HK-2 (cell line): Measurements from ENCODE around the gene HAUS1.
"Not testable (repeated sequence)": the region's sequence is repeated elsewhere in the genome, so short reads cannot be mapped to it uniquely, and the experiment has no call there.

Source experiments
- DNase-seq: peaks from one replicate; pipeline ENCODE4 v3.0.0-alpha.2; 2018; ENCODE audit not compliant: unreplicated experiment

Gene HAUS1

DNA sequence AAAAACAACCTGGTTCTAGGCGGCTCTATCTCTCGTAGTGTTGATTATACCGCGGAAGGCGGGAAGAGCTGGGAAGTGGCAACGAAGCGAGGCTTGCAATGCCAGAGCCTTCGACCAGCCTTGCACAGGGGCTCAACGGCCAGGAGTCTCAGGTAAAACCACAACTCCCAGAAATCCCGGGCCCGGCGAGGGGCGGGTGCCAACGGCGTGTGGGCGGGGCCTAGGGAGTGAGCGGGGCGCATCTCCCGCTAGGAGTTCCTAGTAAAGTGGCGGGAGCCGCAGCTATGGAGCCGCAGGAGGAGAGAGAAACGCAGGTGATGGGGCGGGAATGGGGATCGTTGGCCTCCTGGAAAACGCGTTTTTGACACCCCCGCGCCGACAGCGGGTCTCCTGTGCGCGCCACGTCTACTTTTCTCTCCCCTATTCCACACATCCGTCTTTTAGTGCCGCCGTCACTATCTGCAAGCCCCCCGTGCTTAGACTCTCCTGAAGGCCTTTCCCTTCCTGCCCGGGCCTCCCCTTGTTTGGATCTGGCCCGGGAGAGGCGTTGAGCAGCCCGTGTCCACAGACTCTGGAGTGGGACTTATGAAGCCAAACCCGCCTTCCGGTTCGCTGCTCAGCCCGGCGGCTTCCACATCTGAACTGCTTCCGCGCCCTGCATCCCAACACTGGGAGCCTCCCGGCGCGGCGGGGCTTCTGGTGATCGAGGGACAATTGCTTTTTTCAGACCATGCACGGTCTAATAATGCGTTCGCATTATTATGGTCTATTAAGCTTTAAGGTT lies at the start of gene HAUS1:
Gene HAUS1 (plus strand): TSS at position 258 of the 784 bp plus-strand sequence. CDS start 27 bp downstream, at position 285.
- DNase-seq, result peak; percentile 89

DNA sequence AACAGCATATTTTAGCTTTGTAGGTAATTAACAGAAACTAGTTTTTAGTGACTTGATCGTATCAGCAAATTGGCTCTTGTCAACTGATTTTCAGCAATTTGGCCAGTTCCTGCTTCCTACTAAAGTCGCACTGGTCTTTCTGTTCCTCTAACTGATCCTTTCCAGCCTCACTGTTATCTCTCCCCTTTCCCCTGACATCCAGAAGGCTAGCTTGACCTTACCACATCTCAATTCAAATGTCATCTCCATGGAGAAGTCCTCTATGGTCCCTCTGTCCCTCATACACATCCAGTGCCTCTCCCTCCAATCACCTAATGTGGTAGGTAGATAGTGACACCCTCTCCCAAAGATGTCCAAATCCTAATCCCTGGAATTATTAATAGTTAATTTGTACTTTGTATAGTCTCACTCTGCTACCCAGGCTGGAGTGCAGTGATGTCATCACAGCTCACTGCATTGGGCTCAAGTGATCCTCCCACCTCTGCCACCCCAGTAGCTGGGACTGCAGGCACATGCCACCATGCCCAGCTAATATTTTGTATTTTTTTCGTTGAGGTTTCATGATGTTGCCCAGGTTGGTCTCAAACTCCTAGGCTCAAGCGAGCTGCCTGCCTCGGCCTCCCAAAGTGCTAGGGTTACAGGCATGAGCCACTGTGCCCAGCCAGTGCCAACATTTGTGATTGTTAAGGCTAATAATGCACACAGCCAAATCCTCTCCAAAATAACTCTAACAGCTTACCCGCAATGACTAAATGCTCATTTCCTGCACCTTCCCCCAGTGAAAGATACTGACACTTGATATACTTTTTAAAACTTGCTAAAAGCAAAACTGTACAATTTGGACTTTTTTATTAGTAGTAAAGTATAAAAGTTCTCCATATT lies 49.0 kb upstream of the HAUS1 start:
- no peak for DNase-seq

GRCh38 chr18:46055838-46056230 lies 48.4 kb upstream of the HAUS1 start:
- DNase-seq, result no peak

DNA sequence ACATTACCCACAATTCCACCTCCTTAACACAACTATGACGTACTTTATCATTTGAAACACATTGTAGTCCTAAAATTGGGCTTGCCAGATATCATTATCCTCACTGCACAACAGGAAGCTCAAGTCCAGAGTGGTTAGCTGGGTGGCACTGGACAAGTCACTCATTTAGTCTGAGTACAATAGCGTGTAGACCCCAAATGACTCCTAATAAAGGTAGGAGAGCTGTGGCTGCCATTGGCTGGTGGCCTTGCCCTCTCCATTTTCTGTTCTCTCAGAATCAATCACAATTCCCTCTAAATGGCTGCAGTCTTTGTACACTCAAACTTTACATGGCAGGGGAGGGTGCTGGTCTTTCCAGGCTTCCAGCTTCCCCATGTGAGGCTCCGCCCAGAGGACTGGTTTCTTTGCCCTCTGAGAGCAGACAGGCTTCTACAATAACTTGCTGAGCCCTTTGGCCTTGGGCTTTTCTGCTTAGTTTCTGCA lies 43.8 kb upstream of the HAUS1 start:
- DNase-seq, result no peak

- no peak for DNase-seq
These were observed 42.8 kb upstream of the HAUS1 start for GRCh38 chr18:46061387-46061786.

DNA sequence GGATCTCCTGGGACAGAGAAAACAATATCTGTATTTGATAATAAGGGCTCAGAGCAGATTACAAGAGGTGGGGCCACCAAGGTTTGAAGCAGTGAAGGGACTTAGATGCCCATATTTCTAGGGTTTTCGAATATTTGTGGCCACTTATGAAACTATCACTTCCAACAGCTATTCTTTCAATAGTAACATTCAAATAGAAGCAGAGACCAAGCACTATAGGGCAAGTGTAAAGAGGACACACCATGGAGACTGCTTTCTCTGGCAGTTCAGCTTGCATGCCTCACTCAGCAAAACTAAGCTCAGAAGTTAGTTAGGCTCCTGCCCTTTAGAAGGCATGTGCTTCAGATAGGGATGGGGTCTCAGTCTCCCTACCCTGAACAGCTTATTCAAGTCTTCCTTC lies 42.4 kb upstream of the HAUS1 start:
- no peak for DNase-seq

- DNase-seq, result no peak
These were observed 41.4 kb upstream of the HAUS1 start for GRCh38 chr18:46062781-46063180.

DNA sequence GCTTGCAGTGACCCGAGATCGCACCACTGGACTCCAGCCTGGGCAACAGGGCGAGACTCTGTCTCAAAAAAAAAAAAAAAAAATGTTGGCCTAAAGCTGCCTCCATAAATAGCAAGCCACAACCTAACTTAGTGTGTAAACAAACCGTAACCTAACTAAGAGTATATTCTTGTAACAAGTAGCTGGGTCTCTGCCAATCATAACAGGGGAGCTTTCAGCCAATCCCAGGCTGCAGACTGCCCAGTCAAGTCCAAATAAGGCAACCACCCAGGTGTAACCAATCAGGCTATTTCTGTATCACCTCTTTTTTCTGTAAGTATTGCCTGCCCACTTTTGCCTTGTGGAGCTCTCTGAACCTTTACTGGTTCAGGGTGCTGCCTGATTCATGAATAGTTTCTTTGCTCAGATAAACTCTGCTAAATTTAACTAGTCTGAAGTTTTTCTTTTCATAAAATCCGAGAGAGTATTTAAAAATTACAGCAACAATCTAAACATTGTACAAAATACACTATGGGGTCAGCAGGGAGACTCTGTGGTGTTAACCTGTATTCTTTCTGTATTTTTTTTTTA lies 36.7 kb upstream of the HAUS1 start:
- no peak for DNase-seq

GRCh38 chr18:46068763-46069162 lies 35.4 kb upstream of the HAUS1 start:
- no peak for DNase-seq

DNA sequence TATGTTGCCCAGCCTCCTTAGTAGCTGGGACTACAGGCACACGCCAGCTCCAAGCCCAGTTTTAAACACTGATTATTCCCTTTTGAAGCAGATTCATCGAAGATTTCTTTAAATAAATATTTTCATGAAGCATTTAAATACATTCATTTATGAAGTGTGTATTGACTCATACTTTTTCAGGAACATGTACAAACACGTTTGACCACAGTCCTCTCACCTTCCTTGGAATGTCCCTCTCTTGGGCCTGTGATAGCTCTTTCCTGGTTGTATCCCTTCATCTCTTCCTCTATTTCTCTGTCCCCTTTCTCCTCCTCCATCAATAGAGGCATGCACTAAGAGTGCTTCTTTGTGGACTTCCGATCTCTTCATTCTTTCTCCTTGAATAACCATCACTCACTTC lies 34.7 kb upstream of the HAUS1 start:
- no peak for DNase-seq

DNA sequence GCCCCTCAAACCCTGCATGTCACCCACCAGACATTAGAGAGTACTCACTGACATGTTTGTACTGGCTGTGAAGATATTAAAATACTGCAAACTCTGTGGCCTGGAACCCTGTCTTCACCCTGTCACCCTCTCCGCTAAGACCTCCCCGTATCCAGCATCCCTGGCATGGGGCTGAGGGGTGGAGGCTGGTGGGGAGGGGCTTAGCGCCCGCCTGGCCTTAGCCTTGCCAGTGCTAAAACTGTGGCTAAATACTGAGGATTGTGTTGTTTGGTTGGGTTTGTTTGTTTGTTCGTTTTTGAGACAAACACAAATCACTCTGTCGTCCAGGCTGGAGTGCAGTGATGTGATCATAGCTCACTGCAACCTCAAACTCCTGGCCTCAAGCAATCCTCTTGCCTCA lies 34.0 kb upstream of the HAUS1 start:
- DNase-seq, result no peak

- DNase-seq, result no peak
These were observed 33.2 kb upstream of the HAUS1 start for GRCh38 chr18:46070815-46071652.

DNA sequence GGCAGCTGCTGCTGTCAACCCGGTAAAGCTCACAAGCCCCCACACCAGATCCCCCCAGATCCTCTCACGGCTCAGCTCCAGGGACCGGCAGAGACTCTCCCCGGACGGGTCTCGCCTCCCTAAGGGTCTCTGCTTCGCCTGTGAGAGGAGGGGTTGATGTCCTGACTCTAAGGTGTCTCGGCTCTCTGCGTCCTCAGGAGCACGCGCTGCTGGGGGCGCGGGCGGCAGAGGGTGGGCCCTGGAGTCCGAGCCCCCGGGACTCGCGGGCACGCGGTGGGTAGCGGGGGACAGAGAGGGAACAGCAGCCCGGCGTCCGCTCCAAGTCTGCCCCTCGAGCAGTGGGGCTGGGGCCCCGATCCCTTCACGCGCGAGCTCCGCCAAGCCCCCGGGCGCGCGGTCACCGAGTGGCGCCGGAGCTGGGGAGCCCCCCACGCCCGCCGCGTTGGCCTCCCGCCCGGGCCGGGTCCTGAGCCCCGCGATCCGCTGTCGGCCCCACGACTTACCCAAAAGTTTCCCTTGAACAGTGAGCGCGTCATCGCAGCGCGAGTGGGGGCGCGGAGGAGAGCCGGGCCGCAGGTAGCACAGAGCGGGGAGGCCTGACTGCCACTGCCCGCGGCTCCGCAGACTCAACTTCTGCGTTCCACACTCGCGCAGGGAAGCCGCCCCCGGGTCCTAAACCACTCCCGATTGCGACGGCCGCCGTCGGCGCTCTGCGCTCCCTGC lies 32.4 kb upstream of the HAUS1 start, which contains the start of gene PSTPIP2:
Gene PSTPIP2 (minus strand): TSS at position 608 of the 723 bp plus-strand sequence. CDS start 72 bp downstream, at position 536.
- peak; percentile 54 for DNase-seq

GRCh38 chr18:46072376-46072867 lies 31.8 kb upstream of the HAUS1 start:
- no peak for DNase-seq

GRCh38 chr18:46072959-46073358 lies 31.2 kb upstream of the HAUS1 start:
- DNase-seq, result no peak

GRCh38 chr18:46073474-46074331 lies 30.5 kb upstream of the HAUS1 start:
- DNase-seq, result peak; percentile 27

DNA sequence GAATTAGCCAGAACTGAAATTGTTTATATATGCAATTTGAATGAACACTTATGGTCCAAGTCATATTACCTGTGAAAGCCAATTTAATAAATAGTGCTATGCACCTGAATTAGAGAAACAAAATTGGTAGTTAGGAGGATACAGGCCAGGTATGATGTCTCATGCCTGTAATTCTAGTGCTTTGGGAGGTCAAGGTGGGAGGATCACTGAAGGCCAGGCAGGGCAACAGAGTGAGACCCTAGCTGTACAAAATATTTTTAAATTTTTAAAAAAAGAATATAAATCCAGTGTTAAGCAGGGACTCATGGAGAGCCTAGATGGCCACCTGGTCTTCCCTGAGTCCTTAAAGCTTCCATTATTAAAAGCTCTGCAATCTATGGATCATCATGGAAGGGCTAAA lies 24.8 kb upstream of the HAUS1 start:
- no peak for DNase-seq

- DNase-seq, result no peak
These were observed 24.0 kb upstream of the HAUS1 start for GRCh38 chr18:46080156-46080555.

GRCh38 chr18:46084431-46084830 lies 19.8 kb upstream of the HAUS1 start:
- DNase-seq, result no peak

- DNase-seq, result not testable (repeated sequence)
These were observed 15.7 kb upstream of the HAUS1 start for GRCh38 chr18:46088501-46088900.
